Heart right ventricle (tissue), 16 donors: ENCODE results near the gene PPM1N. TPM values are rescaled to one million over a fixed set of nuclear protein-coding genes. Genes with fewer than 3 reads are reported as not detected.

Source experiments
- ATAC-seq, 8 donors: fragments of 200-7000 bp; cut with Tn5 transposase; one replicate each; pipeline ENCODE4 v1.9.1; 2020; ENCODE audit warnings: mild to moderate bottlenecking in 8 of 8, moderate library complexity in 8 of 8, moderate number of reproducible peaks in 1 of 8
- DNase-seq, 2 donors: peaks; one replicate each; pipeline ENCODE4 v3.0.0-alpha.2; 2020
- H3K27ac ChIP-seq, 10 donors: fragments of 200-600 bp; sonication (generic) in 2 of 10; one replicate each; pipeline versions ENCODE4 v1.5.0 to v1.8.0; 2020 to 2022; ENCODE audit warnings: mild to moderate bottlenecking in 3 of 10
- H3K27me3 ChIP-seq, 7 donors: fragments of 200-600 bp; one replicate each; pipeline ENCODE4 v1.8.0; 2021 to 2022; ENCODE audit warnings: mild to moderate bottlenecking in 2 of 7
- H3K36me3 ChIP-seq, 9 donors: fragments of 200-600 bp; sonication (generic) in 1 of 9; one replicate each; pipeline versions ENCODE4 v1.5.0 to v1.8.0; 2020 to 2022; ENCODE audit warnings: mild to moderate bottlenecking in 2 of 9
- H3K4me1 ChIP-seq, 9 donors: fragments of 200-600 bp; sonication (generic) in 1 of 9; one replicate each; pipeline versions ENCODE4 v1.5.0 to v1.8.0; 2020 to 2022; ENCODE audit warnings: mild to moderate bottlenecking in 4 of 9
- H3K4me3 ChIP-seq, 10 donors: fragments of 200-600 bp; sonication (generic) in 2 of 10; one replicate each; pipeline versions ENCODE4 v1.5.0 to v1.8.0; 2020 to 2022; ENCODE audit warnings: mild to moderate bottlenecking in 7 of 10, moderate library complexity in 2 of 10
- H3K9me3 ChIP-seq, 11 donors: fragments of 200-600 bp in 10 of 11; sonication (generic) in 2 of 11; one replicate each; pipeline versions ENCODE4 v1.5.0 to v1.8.0; 2013 to 2022; ENCODE audit warnings: mild to moderate bottlenecking in 2 of 11, control low read depth in 1 of 11, moderate library complexity in 1 of 11
- CTCF ChIP-seq, 9 donors: fragments of 200-600 bp; sonication (generic) in 2 of 9; IDR thresholded peaks; one replicate each; pipeline versions ENCODE4 v1.5.0 to v1.8.0; 2021 to 2022; ENCODE audit warnings: antibody characterized with exemption in 9 of 9, mild to moderate bottlenecking in 5 of 9, moderate library complexity in 1 of 9
- WGBS, 2 donors: extraction: QIAGEN DNeasy Blood & Tissue Kit; methylation state at CpG; one replicate each; pipeline ENCODE4 v1.1.7; 2013; ENCODE audit warnings: inconsistent platforms in 1 of 2; 5-methylcytosine and 5-hydroxymethylcytosine counted together
- intact Hi-C, 10 donors: fragments of 100-400 bp; cut with DNase I; formaldehyde crosslinking; loops; one replicate each; pipeline versions ENCODE4 v1.11.1 to v1.14.2; 2022
- polyA plus RNA-seq, 2 donors: library from polyadenylated mRNA; stranded (reverse); fragments of 200-250 nt; gene quantifications; one replicate each; pipeline ENCODE4 v1.2.3, GENCODE V29; 2013
- total RNA-seq, 10 donors: library from RNA; stranded (reverse); fragmentation: NEBNext Ultra II Directional in 3 of 10; extraction: Animal tissue kit (Norgen Biotek cat#: 25700) in 3 of 10; gene quantifications; one replicate each; pipeline versions ENCODE4 v1.2.1 to v1.2.4, GENCODE V29; 2021 to 2023
- donor health status: Arrhythmogenic right ventricular cardiomyopathy.
- donor health status: ischemic (EF 13 %, LVEDD 7.1; RV severe dilation, severe dysfunction).
- donor health status: healthy with polysubstance abuse.
- donor health status: DM: no; HTN: yes; CAD: no.
- donor health status: DM: no; HTN: no; CAD: no.
- donor health status: ischemic (EF 25% LVEDD 6.9; RV normal size, moderate dysfunction).
- donor health status: ischemic (EF 25% LVEDD 5.7; RV mildly dilated, moderate dysfunction).
- donor health status: healthy.
- donor health status: DM: yes; HTN: yes; CAD: no.
- donor health status: Ischemic cardiomyopathy.
- donor health status: ischemic (EF 35%, LVEDD 5.7; RV mildly dilated, moderate dysfunction).
- donor health status: nonischemic (EF 11% LVEDD 7.7; RV severe dilation, severe dysfunction).
- donor health status: DM: yes; HTN: yes; CAD: no.
- donor health status: PGD.
- donor health status: ischemic (EF 29% LVEDD 5.4; RV normal size, mild dysfunction).
- donor health status: nonischemic (EF 23%, LVEDD 6.1; RV moderate dilation, normal function).

The PPM1N gene
- total and polyA plus RNA-seq, 12 donors: 0.32 to 3.6 (median 0.57) TPM; not detected in 5

- Histone ChIP-seq H3K27me3 (no peaks in the 10 kb centered on the region), H3K4me1 (peaks cover 6 to 22% (median 16%) of the 10 kb centered on the region in 9 donors), H3K4me3 (no peak overlapping the region), H3K36me3 (no peaks in the 10 kb centered on the region), H3K9me3 (no peaks in the 10 kb centered on the region), H3K27ac (no peak overlapping the region)
- DNase-seq (no peak), ATAC-seq (no peak)
- WGBS, 2 donors: 92% methylated on average over 2 of the region's 2 CpGs
- intact Hi-C loops: no loop called here
- no peak for TF ChIP-seq CTCF (IDR thresholded peaks at IDR 0.05)
These were observed 34.0 kb upstream of the PPM1N start for GRCh38 chr19:45464274-45464673.

GRCh38 chr19:45464852-45465441 lies 33.3 kb upstream of the PPM1N start:
- no peak for TF ChIP-seq CTCF (IDR thresholded peaks at IDR 0.05)
- 60 to 63% methylated on average over 8 of the region's 8 CpGs for WGBS, 2 donors
- intact Hi-C loops: no loop called here

GRCh38 chr19:45467115-45467455 lies 31.2 kb upstream of the PPM1N start:
- Histone ChIP-seq H3K27ac (peak overlapping the region in 9 of 10 donors; percentile 89 to 98 (median 95)), H3K4me3 (peak overlapping the region; percentile 41 to 82 (median 74)), H3K4me1 (peaks cover 8 to 38% (median 29%) of the 10 kb centered on the region in 9 donors), H3K36me3 (no peaks in the 10 kb centered on the region), H3K27me3 (peaks cover 0 to 10% (median 0%) of the 10 kb centered on the region in 7 donors), H3K9me3 (no peaks in the 10 kb centered on the region)
- no peak for DNase-seq
- WGBS, 2 donors: 1 to 2% methylated on average over 11 of the region's 11 CpGs
- peak in 3 of 9 donors; percentile 17 to 37 (median 29) for TF ChIP-seq CTCF (IDR thresholded peaks at IDR 0.05)
- intact Hi-C loops: no loop called here
- ATAC-seq: no peak

More at GRCh38 chr19:45464852-45465441, 33.3 kb upstream of the PPM1N start:
- H3K27ac ChIP-seq: no peak overlapping the region
- no peak for ATAC-seq
- no peak for DNase-seq
- no peak overlapping the region for H3K4me3 ChIP-seq
- H3K9me3 ChIP-seq: no peaks in the 10 kb centered on the region
- H3K36me3 ChIP-seq: no peaks in the 10 kb centered on the region
- peaks cover 6 to 29% (median 18%) of the 10 kb centered on the region in 9 donors for H3K4me1 ChIP-seq
- H3K27me3 ChIP-seq: no peaks in the 10 kb centered on the region

GRCh38 chr19:45467456-45468158 lies 30.6 kb upstream of the PPM1N start, which contains the start of gene FOSB:
Gene FOSB, plus strand, starts transcription at chr19:45467996. Its CDS starts 591 bp downstream, at chr19:45468587.
- intact Hi-C loops: loop anchor here in 2 of 10 donors (2.0 kb wide), 2 partner anchors 17 to 25 kb away; no protein-coding TSS in a partner anchor
- H3K4me1 ChIP-seq: peaks cover 8 to 43% (median 34%) of the 10 kb centered on the region in 9 donors
- H3K27me3 ChIP-seq: peaks cover 0 to 15% (median 0%) of the 10 kb centered on the region in 7 donors
- DNase-seq (peak; percentile 94 to 96), ATAC-seq (peak; percentile 60 to 76 (median 66))
- H3K27ac ChIP-seq: peak within 1 kb of the TSS; percentile 49 to 98 (median 94)
- no peaks in the 10 kb centered on the region for H3K36me3 ChIP-seq
- 0% methylated on average over 56 of the region's 56 CpGs for WGBS, 2 donors
- no peaks in the 10 kb centered on the region for H3K9me3 ChIP-seq
- peak within 1 kb of the TSS; percentile 41 to 82 (median 74) for H3K4me3 ChIP-seq
- peak in 1 of 9 donors; percentile 24 for TF ChIP-seq CTCF (IDR thresholded peaks at IDR 0.05)
